GM12892 (cell line): Measurements from ENCODE around the gene SERPINC1.

ENCODE experiments used
- POLR2A ChIP-seq: IDR thresholded peaks from 2 replicates; pipeline ENCODE4 v1.6.1; 2011; ENCODE audit warnings: low read depth, low read length, control low read depth
- POLR2AphosphoS5 ChIP-seq: IDR thresholded peaks from 2 replicates; pipeline ENCODE4 v1.6.1; 2011; ENCODE audit warnings: low read depth, low read length, control low read depth
- TAF1 ChIP-seq: IDR thresholded peaks from 2 replicates; pipeline ENCODE4 v1.6.1; 2011; ENCODE audit warnings: low read depth, mild to moderate bottlenecking, control low read depth, low read length, borderline replicate concordance

- no peak for TF ChIP-seq POLR2A
- no peak for TF ChIP-seq POLR2AphosphoS5
- no peak for TF ChIP-seq TAF1
Measured at GRCh38 chr1:173887627-173888026, 29.5 kb downstream of the SERPINC1 start.
